ENCODE data around the gene ATOH8.

ATOH8 gene

GRCh38 chr2:85788603-85789002 lies 34.8 kb downstream of the ATOH8 start:
- DNase-seq, result no peak

GRCh38 chr2:85789271-85789670 lies 35.5 kb downstream of the ATOH8 start:
- DNase-seq, result no peak

GRCh38 chr2:85790032-85790431 lies 36.2 kb downstream of the ATOH8 start:
- no peak for DNase-seq

GRCh38 chr2:85790499-85791188 lies 36.9 kb downstream of the ATOH8 start:
- no peak for DNase-seq

GRCh38 chr2:85791704-85792565 lies 38.1 kb downstream of the ATOH8 start:
- no peak for DNase-seq

- DNase-seq, result no peak
Observed at GRCh38 chr2:85792783-85793441, 39.1 kb downstream of the ATOH8 start.

GRCh38 chr2:85793584-85793983 lies 39.8 kb downstream of the ATOH8 start:
- no peak for DNase-seq

- no peak for DNase-seq
Observed at GRCh38 chr2:85794038-85794441, 40.2 kb downstream of the ATOH8 start.

- no peak for DNase-seq
Observed at GRCh38 chr2:85794491-85795121, 40.8 kb downstream of the ATOH8 start.

GRCh38 chr2:85795331-85796045 lies 41.7 kb downstream of the ATOH8 start:
- no peak for DNase-seq

GRCh38 chr2:85796046-85796340 lies 42.2 kb downstream of the ATOH8 start:
- DNase-seq, result no peak

GRCh38 chr2:85796341-85797262 lies 42.8 kb downstream of the ATOH8 start:
- peak; percentile 35 for DNase-seq

GRCh38 chr2:85797263-85797660 lies 43.5 kb downstream of the ATOH8 start:
- DNase-seq, result no peak

- peak; percentile 20 for DNase-seq
Observed at GRCh38 chr2:85797921-85798320, 44.1 kb downstream of the ATOH8 start.

- no peak for DNase-seq
Observed at GRCh38 chr2:85799215-85799956, 45.6 kb downstream of the ATOH8 start.

- no peak for DNase-seq
Observed at GRCh38 chr2:85800586-85800985, 46.8 kb downstream of the ATOH8 start.

GRCh38 chr2:85801871-85802270 lies 48.1 kb downstream of the ATOH8 start:
- DNase-seq, result no peak

- DNase-seq, result no peak
Observed at GRCh38 chr2:85802354-85803103, 48.7 kb downstream of the ATOH8 start.

- DNase-seq, result no peak
Observed at GRCh38 chr2:85803704-85804425, 50.1 kb downstream of the ATOH8 start.
